Stimulated activated effector memory CD8-positive, alpha-beta T cell treated with anti-CD3 and anti-CD28 coated beads, Interleukin-12 subunit alpha, Interleukin-12 subunit beta, amount 100 ng/mL, for 72 hours (primary cell): Measurements from ENCODE around the gene BICRAL.
"Not testable (repeated sequence)": the region's sequence is repeated elsewhere in the genome, so short reads cannot be mapped to it uniquely, and the experiment has no call there.

Source experiments
- ATAC-seq: fragments of 150-1000 bp; cut with Tn5 transposase; 2 replicates; pipeline ENCODE4 v1.10.0; 2021
- DNase-seq, 2 donors: peaks; one replicate each; pipeline ENCODE4 v3.0.0; 2021 to 2022; ENCODE audit warnings: low spot score in 2 of 2
- H3K27ac Mint-ChIP-seq: one replicate; pipeline ENCODE4 v1.8.0; 2022; ENCODE audit warnings: mild to moderate bottlenecking, mixed read lengths
- H3K36me3 Mint-ChIP-seq: one replicate; pipeline ENCODE4 v1.8.0; 2022; ENCODE audit warnings: mild to moderate bottlenecking, mixed read lengths
- H3K4me1 Mint-ChIP-seq: one replicate; pipeline ENCODE4 v1.8.0; 2022; ENCODE audit warnings: mixed read lengths
- H3K4me3 Mint-ChIP-seq: one replicate; pipeline ENCODE4 v1.8.0; 2022; ENCODE audit warnings: mild to moderate bottlenecking, mixed read lengths
- H3K9me3 Mint-ChIP-seq: one replicate; pipeline ENCODE4 v1.8.0; 2022; ENCODE audit warnings: mixed read lengths

BICRAL gene

GRCh38 chr6:42782689-42783176, 881 bp downstream of the BICRAL start:
- Mint-ChIP-seq H3K9me3 (no peaks in the 10 kb centered on the region), H3K4me1 (peaks cover 7% of the 10 kb centered on the region), H3K36me3 (peaks cover 43% of the 10 kb centered on the region), H3K27ac (no peak overlapping the region), H3K4me3 (no peak overlapping the region)
- peak; percentile 56 to 85 for DNase-seq
- peak; percentile 67 for ATAC-seq

- no peaks in the 10 kb centered on the region for H3K9me3 Mint-ChIP-seq
- H3K36me3 Mint-ChIP-seq = peaks cover 43% of the 10 kb centered on the region
- no peak overlapping the region for H3K27ac Mint-ChIP-seq
- ATAC-seq (peak; percentile 74), DNase-seq (peak; percentile 74 to 88)
- H3K4me1 Mint-ChIP-seq = peaks cover 10% of the 10 kb centered on the region
- H3K4me3 Mint-ChIP-seq = no peak overlapping the region
Observed at GRCh38 chr6:42783177-42783875, 1.5 kb downstream of the BICRAL start.

DNA sequence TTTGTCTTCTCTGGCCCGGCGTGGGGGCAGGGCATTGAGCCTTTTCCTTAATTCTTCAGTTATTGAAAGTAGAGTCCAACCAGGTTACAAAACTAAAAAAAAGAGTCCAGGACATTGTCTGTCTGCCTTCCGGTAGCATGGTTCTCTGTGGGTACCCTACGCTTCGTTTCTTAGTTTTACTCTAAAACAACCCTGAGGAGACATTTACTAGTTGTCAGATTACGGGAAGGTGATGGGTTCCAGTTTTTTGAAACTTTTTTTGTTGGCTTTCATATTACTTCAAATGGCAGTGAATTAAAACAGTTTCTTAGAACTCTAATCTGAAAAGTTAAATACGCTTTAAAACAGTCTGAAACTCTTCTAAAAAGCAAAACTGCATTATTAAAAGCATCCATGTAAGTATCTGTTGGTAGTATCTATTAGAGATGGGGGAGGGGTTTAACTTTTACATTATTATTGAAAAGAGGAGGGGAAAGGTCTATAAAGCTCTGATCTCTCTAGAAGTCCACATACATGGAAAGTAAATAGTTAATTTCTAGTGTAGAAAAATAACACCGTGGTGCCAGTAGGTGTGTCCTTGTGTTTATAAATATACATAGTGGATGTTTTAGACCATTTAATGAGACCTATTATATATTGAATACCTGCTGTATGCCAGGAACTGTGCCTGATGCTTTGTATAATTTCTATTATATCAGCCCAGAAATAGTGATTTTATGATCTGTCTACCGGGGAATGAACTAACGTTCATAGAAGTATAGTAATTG, 2.2 kb downstream of the BICRAL start:
- Mint-ChIP-seq H3K4me3 (no peak overlapping the region), H3K9me3 (no peaks in the 10 kb centered on the region), H3K27ac (no peak overlapping the region), H3K36me3 (peaks cover 44% of the 10 kb centered on the region), H3K4me1 (peaks cover 17% of the 10 kb centered on the region)
- ATAC-seq (peak; percentile 3), DNase-seq (no peak)

DNA sequence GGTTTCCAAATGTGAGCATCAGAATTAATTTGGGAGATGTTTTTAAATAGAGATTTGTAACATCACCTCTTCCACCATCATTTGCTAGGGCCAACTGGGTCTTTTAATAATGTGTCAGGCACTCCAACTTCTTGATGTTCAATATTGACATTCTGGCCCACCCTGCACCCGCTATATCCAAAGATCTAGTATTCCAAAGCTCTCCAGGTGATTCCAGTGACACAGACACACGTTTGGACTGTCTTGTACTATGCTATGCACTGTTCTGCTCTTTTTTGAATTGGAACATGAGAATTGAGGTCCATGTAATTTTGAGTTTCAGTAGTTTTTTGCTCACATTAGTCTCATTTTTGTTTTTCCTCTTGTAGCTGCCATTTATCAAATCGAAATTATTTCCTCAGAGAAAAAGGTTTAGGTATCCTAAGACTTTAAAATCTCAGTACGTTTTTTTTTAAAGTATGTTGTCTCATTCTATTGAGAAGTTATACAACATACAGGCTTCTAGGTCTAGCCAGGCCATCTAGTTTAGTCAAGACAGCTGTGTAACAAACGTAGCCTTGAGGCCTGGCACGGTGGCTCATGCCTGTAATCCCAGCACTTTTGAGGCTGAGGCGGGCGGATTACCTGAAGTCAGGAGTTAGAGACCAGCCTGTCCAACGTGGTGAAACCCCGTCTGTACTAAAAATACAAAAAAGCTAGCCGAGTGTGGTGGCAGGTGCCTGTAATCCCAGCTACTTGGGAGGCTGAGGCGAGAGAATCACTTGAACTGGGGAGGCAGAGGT, 3.1 kb downstream of the BICRAL start:
- H3K9me3 Mint-ChIP-seq = no peaks in the 10 kb centered on the region
- peaks cover 22% of the 10 kb centered on the region for H3K4me1 Mint-ChIP-seq
- no peak for ATAC-seq
- peaks cover 48% of the 10 kb centered on the region for H3K36me3 Mint-ChIP-seq
- no peak overlapping the region for H3K4me3 Mint-ChIP-seq
- DNase-seq = no peak
- H3K27ac Mint-ChIP-seq = no peak overlapping the region

- no peak for DNase-seq
- no peaks in the 10 kb centered on the region for H3K9me3 Mint-ChIP-seq
- H3K4me3 Mint-ChIP-seq = no peak overlapping the region
- H3K36me3 Mint-ChIP-seq = peaks cover 47% of the 10 kb centered on the region
- H3K27ac Mint-ChIP-seq = no peak overlapping the region
- no peak for ATAC-seq
- peaks cover 26% of the 10 kb centered on the region for H3K4me1 Mint-ChIP-seq
Observed at GRCh38 chr6:42786525-42786985, 4.7 kb downstream of the BICRAL start.

- peaks cover 42% of the 10 kb centered on the region for H3K36me3 Mint-ChIP-seq
- ATAC-seq (no peak), DNase-seq (no peak)
- peaks cover 26% of the 10 kb centered on the region for H3K4me1 Mint-ChIP-seq
- no peak overlapping the region for H3K27ac Mint-ChIP-seq
- no peak overlapping the region for H3K4me3 Mint-ChIP-seq
- H3K9me3 Mint-ChIP-seq = no peaks in the 10 kb centered on the region
Observed at GRCh38 chr6:42787063-42787472, 5.2 kb downstream of the BICRAL start.

DNA sequence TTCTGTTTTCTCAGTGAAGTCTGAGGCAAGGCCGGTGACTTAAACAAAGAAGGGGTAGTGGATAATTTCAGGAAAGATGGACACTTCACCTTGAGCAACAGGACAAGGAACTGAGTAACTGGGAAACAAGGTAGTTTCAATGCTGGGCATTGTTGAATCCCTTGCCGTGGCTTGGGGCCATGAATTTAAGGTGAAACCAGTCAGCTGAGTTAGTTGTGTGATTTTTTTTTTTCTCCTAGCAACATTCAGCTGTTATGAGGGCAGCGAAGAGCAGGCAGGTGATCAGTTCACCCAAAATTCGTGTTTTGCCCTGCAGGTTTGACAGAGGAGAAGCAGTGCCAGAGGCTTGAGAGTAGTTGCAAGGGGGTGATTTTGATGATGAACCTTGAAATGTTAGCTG, 6.8 kb downstream of the BICRAL start:
- H3K9me3 Mint-ChIP-seq = no peaks in the 10 kb centered on the region
- peaks cover 31% of the 10 kb centered on the region for H3K36me3 Mint-ChIP-seq
- peak overlapping the region; percentile 38 for H3K27ac Mint-ChIP-seq
- DNase-seq (no peak), ATAC-seq (no peak)
- H3K4me3 Mint-ChIP-seq = peak overlapping the region; percentile 20
- H3K4me1 Mint-ChIP-seq = peaks cover 26% of the 10 kb centered on the region

DNA sequence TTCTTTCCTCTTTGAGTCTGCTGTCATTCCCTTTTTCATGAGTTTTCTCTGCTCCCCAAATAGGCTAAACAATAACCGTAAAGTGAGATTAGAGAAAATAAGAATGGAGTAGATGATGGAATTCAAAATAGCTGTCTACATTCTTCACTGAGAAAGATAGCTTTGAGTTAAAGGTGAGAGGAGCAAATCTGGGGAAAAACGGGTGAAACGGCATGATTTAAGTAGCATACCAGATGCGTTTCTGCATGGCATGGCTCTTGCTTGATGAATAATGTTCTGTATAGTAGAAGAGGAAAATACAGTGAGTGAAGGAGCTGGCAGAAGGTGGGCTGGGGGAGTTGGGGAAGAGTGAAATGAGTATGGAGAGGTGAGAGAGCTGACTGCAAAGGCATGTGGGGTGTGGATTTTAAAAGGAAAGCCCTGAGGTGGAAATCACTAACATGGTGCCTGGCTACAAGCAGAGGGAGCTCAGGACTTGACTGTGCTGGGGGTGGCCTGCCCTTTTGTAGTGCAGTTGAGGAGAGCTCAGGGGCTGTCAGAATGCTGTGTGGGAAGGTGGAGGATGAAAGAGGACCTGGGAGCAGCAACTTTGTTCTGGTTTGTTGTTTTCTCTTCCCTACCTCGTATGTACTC, 8.8 kb downstream of the BICRAL start:
- DNase-seq (no peak), ATAC-seq (peak; percentile 54)
- Mint-ChIP-seq H3K9me3 (no peaks in the 10 kb centered on the region), H3K4me3 (peak overlapping the region; percentile 1), H3K36me3 (peaks cover 24% of the 10 kb centered on the region), H3K4me1 (peaks cover 26% of the 10 kb centered on the region), H3K27ac (peak overlapping the region; percentile 73)

- Mint-ChIP-seq H3K9me3 (no peaks in the 10 kb centered on the region), H3K27ac (no peak overlapping the region), H3K4me3 (no peak overlapping the region), H3K36me3 (peaks cover 24% of the 10 kb centered on the region), H3K4me1 (peaks cover 36% of the 10 kb centered on the region)
- peak; percentile 61 for ATAC-seq
- DNase-seq = no peak
Observed at GRCh38 chr6:42791706-42792320, 10.0 kb downstream of the BICRAL start.

- peaks cover 15% of the 10 kb centered on the region for H3K36me3 Mint-ChIP-seq
- no peaks in the 10 kb centered on the region for H3K9me3 Mint-ChIP-seq
- H3K27ac Mint-ChIP-seq = peak overlapping the region; percentile 4
- H3K4me3 Mint-ChIP-seq = no peak overlapping the region
- ATAC-seq (no peak), DNase-seq (no peak)
- peaks cover 14% of the 10 kb centered on the region for H3K4me1 Mint-ChIP-seq
Observed at GRCh38 chr6:42795651-42796050, 13.8 kb downstream of the BICRAL start.

DNA sequence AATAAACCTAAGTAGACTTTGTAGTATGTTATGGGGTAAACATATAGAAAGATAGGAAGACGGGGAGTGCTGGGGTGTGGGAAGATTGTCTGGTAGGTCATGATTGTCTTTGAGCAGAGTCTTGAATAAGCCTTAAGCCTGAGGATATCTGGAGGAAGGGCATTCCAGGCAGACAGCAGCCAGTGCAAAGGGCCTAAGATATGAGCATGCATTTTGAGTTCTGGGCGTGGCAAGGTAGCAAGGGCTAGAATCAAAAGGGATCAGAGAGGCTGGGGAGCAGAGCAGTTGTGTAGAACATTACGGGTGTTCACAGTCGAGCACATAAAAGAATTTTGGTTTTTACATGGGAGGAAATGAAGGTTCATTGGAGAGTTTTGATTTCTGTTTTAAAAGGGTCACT, 14.3 kb downstream of the BICRAL start:
- Mint-ChIP-seq H3K27ac (peak overlapping the region; percentile 4), H3K9me3 (no peaks in the 10 kb centered on the region)

GRCh38 chr6:42797696-42798095, 15.8 kb downstream of the BICRAL start:
- not testable (repeated sequence) for ATAC-seq, H3K9me3 Mint-ChIP-seq, H3K4me1 Mint-ChIP-seq, DNase-seq, H3K4me3 Mint-ChIP-seq, H3K27ac Mint-ChIP-seq
- H3K36me3 Mint-ChIP-seq = peaks cover 13% of the 10 kb centered on the region

More for the DNA sequence above, 14.3 kb downstream of the BICRAL start:
- Mint-ChIP-seq H3K36me3 (peaks cover 13% of the 10 kb centered on the region), H3K4me1 (peaks cover 10% of the 10 kb centered on the region), H3K4me3 (no peak overlapping the region)
- DNase-seq (no peak), ATAC-seq (no peak)

DNA sequence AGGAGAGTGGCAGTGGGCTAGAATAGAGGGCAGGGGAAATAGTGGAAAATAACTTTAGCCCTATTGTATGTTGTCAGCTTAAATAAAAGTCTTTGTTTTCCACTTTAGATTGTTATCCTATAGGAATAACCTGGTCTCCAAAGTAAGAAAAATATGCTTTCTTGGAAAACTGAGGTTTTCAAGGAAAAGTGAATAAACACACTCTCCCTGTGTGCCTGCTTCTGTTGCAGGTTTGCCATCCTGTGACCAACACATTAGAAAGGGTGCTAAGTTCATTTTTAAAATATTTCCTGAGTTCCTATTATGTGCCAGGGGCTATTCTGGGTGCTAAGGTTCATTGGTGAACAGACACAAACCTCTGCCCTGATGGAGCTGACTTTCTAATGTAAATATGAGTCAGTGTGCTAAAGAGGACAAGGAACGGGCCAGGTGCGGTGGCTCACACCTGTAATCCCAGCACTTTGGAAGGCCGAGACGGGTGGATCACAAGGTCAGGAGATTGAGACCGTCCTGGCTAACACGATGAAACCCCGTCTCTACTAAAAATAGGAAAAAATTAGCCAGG, 23.5 kb downstream of the BICRAL start:
- Mint-ChIP-seq H3K4me1 (peaks cover 16% of the 10 kb centered on the region), H3K27ac (peak overlapping the region; percentile 58), H3K9me3 (no peaks in the 10 kb centered on the region), H3K36me3 (peaks cover 7% of the 10 kb centered on the region), H3K4me3 (no peak overlapping the region)
- ATAC-seq (no peak), DNase-seq (no peak)

- ATAC-seq, H3K4me3 Mint-ChIP-seq, H3K27ac Mint-ChIP-seq, DNase-seq, H3K36me3 Mint-ChIP-seq, H3K9me3 Mint-ChIP-seq: not testable (repeated sequence)
- peaks cover 16% of the 10 kb centered on the region for H3K4me1 Mint-ChIP-seq
Observed at GRCh38 chr6:42806359-42806758, 24.5 kb downstream of the BICRAL start.
